ENCODE measurements around the gene POLR2J. TPM values are rescaled to one million over a fixed set of nuclear protein-coding genes. Genes with fewer than 3 reads are reported as not detected.

The POLR2J gene
- total and polyA plus RNA-seq, 10 of the 15 experiments (the other 5 are each of a cell fraction or from before 2014, with no cell fraction given), result 16.4 to 119 (median 77.4) TPM

GRCh38 chr7:102433219-102434038 is 45.3 kb downstream of the POLR2J start, which contains the start of gene ORAI2:
Gene ORAI2, plus strand, starts transcription at chr7:102433575. Its CDS starts 5,382 bp downstream, at chr7:102438957.
- under 1% methylated on average over 17 of the region's 90 CpGs for WGBS (ENCODE audit: insufficient coverage, insufficient replicate concordance, low lambda C conversion rate, missing lambda C conversion rate)
- peak within 1 kb of the TSS; percentile 93 for H3K27ac ChIP-seq (ENCODE audit: control insufficient read depth, insufficient read depth)
- peak; percentile 58 for ATAC-seq
- H3K9me3 ChIP-seq (replicated peaks; ENCODE audit: control insufficient read depth, insufficient read depth, low read length), result no peaks in the 10 kb centered on the region
- peak within 1 kb of the TSS; percentile 74 for H3K4me3 ChIP-seq
- no peaks in the 10 kb centered on the region for H4K20me1 ChIP-seq (ENCODE audit: control insufficient read depth, insufficient read depth)
- SMC1A ChIA-PET (ENCODE audit: uncharacterized antibody, unreplicated experiment), result interaction anchor here (0.9 to 3.1 kb wide), 12 partner anchors 8 to 36 kb away, joined by 3 to 15 read pairs (median 4); no protein-coding TSS in a partner anchor
- H3K27me3 ChIP-seq (replicated peaks in 1 of 2; ENCODE audit: control insufficient read depth in 2 of 2, insufficient read depth in 2 of 2, low read length in 1 of 2), result no peaks in the 10 kb centered on the region
- intact Hi-C loops (cut with micrococcal nuclease; ENCODE audit: unreplicated experiment) (loop anchor here (1.0 kb wide), 1 partner anchor 9 kb away; no protein-coding TSS in a partner anchor), in situ Hi-C loops (cut with MboI) (no loop called here)
- no TSS peak for BruUV-seq (replicated peaks)
- H3K36me3 ChIP-seq (ENCODE audit: control insufficient read depth in 2 of 2, insufficient read depth in 2 of 2, low read length in 1 of 2), result peaks cover 3 to 5% of the 10 kb centered on the region in 2 experiments; a peak in 3 of 4 replicates
- peak within 1 kb of the TSS; percentile 92 for H3K4me2 ChIP-seq (ENCODE audit: control insufficient read depth, insufficient read depth)
- H3K4me1 ChIP-seq (ENCODE audit: control insufficient read depth, insufficient read depth, low read length), result peaks cover 34% of the 10 kb centered on the region
- FAIRE-seq, result no peak
- no peak for DNase-seq (ENCODE audit: low read depth, low spot score)
- peaks cover 36% of the 10 kb centered on the region for H3K79me2 ChIP-seq (ENCODE audit: control insufficient read depth, insufficient read depth, low read length)
- CTCF ChIA-PET, result interaction anchor here (1.1 to 5.0 kb wide), 6 partner anchors 8 to 27 kb away, joined by 3 to 39 read pairs (median 6); no protein-coding TSS in a partner anchor
- H3K9ac ChIP-seq (ENCODE audit: control insufficient read depth, insufficient read depth, low read length), result peak within 1 kb of the TSS; percentile 79
- H2AFZ ChIP-seq (ENCODE audit: control insufficient read depth, low read depth, low read length), result peak within 1 kb of the TSS; percentile 54
- RAD21 ChIA-PET (ENCODE audit: unreplicated experiment), result interaction anchor here (1.0 to 2.9 kb wide), 6 partner anchors 10 to 33 kb away, joined by 3 to 26 read pairs (median 8); no protein-coding TSS in a partner anchor
- POLR2A ChIA-PET, result interaction anchor here (0.5 to 13.0 kb wide), 9 partner anchors 8 to 1884 kb away, joined by 3 to 210 read pairs (median 5); no protein-coding TSS in a partner anchor
- TF ChIP-seq ZNF687 (IDR thresholded peaks at IDR 0.05) (0 out of 2 replicates have a peak, but pooled peaks have one; percentile 33), RB1 (IDR thresholded peaks at IDR 0.05; ENCODE audit: borderline replicate concordance) (peak; percentile 27; the same call in 1 of the 2 replicates), PAX5 (IDR thresholded peaks at IDR 0.05; ENCODE audit: borderline replicate concordance, low read depth, low read length) (no peak), SRF (IDR thresholded peaks at IDR 0.05; ENCODE audit: low read depth in 2 of 2, low read length in 2 of 2) (0 out of 4 replicates have a peak, but pooled peaks of 1 of the 2 experiments have one; percentile 50), POU2F2 (IDR thresholded peaks at IDR 0.05; ENCODE audit: borderline replicate concordance, low read depth, low read length) (0 out of 3 replicates have a peak, but pooled peaks have one; percentile 6), NR2F1 (conservative IDR thresholded peaks at IDR 0.05) (peak; percentile 90), YY1 (IDR thresholded peaks at IDR 0.05; ENCODE audit: low read depth, low read length) (peak; percentile 53), USF2 (IDR thresholded peaks at IDR 0.05; ENCODE audit: borderline replicate concordance, low read depth, low read length) (peak; percentile 70), DPF2 (IDR thresholded peaks at IDR 0.05) (peak; percentile 78), REST (IDR thresholded peaks at IDR 0.05; ENCODE audit: low read depth, low read length) (no peak), SREBF1 (IDR thresholded peaks at IDR 0.05; ENCODE audit: low read length) (no peak), HDAC2 (IDR thresholded peaks at IDR 0.05) (no peak), LARP7 (IDR thresholded peaks at IDR 0.05) (peak; percentile 58; the same call in 1 of the 2 replicates)
